Kasumi-1 (cell line): ENCODE results near the gene TMEM132C.
"Not testable (repeated sequence)": the region's sequence is repeated elsewhere in the genome, so short reads cannot be mapped to it uniquely, and the experiment has no call there.

Source experiments
- DNase-seq, 2 experiments: peaks; one replicate each; lab custom pipeline; 2025; lab: John Stamatoyannopoulos, UW

Gene TMEM132C

GRCh38 chr12:128564956-128565355 lies 298.0 kb downstream of the TMEM132C start:
- no peak for DNase-seq

GRCh38 chr12:128567730-128568129 lies 300.8 kb downstream of the TMEM132C start:
- DNase-seq = no peak

- DNase-seq = no peak
These were observed 303.5 kb downstream of the TMEM132C start for GRCh38 chr12:128570191-128571065.

GRCh38 chr12:128571906-128572810 lies 305.2 kb downstream of the TMEM132C start:
- DNase-seq = no peak

- no peak for DNase-seq
These were observed 306.9 kb downstream of the TMEM132C start for GRCh38 chr12:128573907-128574306.

GRCh38 chr12:128578045-128578444 lies 311.1 kb downstream of the TMEM132C start:
- no peak for DNase-seq

- DNase-seq = no peak
These were observed 314.4 kb downstream of the TMEM132C start for GRCh38 chr12:128581321-128581761.

GRCh38 chr12:128583453-128583852 lies 316.5 kb downstream of the TMEM132C start:
- DNase-seq = no peak

GRCh38 chr12:128586451-128587029 lies 319.6 kb downstream of the TMEM132C start:
- no peak for DNase-seq

GRCh38 chr12:128587918-128588317 lies 320.9 kb downstream of the TMEM132C start:
- DNase-seq = no peak

GRCh38 chr12:128592220-128592744 lies 325.3 kb downstream of the TMEM132C start:
- no peak for DNase-seq

GRCh38 chr12:128594521-128594920 lies 327.6 kb downstream of the TMEM132C start:
- no peak for DNase-seq

- DNase-seq = no peak
These were observed 328.6 kb downstream of the TMEM132C start for GRCh38 chr12:128595609-128596008.

GRCh38 chr12:128600886-128601285 lies 333.9 kb downstream of the TMEM132C start:
- DNase-seq = no peak

- no peak for DNase-seq
These were observed 336.7 kb downstream of the TMEM132C start for GRCh38 chr12:128603573-128604115.

GRCh38 chr12:128604219-128604618 lies 337.2 kb downstream of the TMEM132C start:
- DNase-seq = not testable (repeated sequence)

- DNase-seq = no peak
These were observed 339.1 kb downstream of the TMEM132C start for GRCh38 chr12:128606051-128606450.

- no peak for DNase-seq
These were observed 339.6 kb downstream of the TMEM132C start for GRCh38 chr12:128606538-128606937.

GRCh38 chr12:128606970-128607369 lies 340.0 kb downstream of the TMEM132C start:
- no peak for DNase-seq

- no peak for DNase-seq
These were observed 340.7 kb downstream of the TMEM132C start for GRCh38 chr12:128607641-128608040.

GRCh38 chr12:128609861-128610260 lies 342.9 kb downstream of the TMEM132C start:
- no peak for DNase-seq

GRCh38 chr12:128611736-128612135 lies 344.8 kb downstream of the TMEM132C start:
- no peak for DNase-seq
